ENCODE data around the gene TMEM88. TPM values are rescaled to one million over a fixed set of nuclear protein-coding genes. Genes with fewer than 3 reads are reported as not detected.

Gene TMEM88
- total RNA-seq, 1 donor from 2014 or later, result 23.7 TPM

DNA sequence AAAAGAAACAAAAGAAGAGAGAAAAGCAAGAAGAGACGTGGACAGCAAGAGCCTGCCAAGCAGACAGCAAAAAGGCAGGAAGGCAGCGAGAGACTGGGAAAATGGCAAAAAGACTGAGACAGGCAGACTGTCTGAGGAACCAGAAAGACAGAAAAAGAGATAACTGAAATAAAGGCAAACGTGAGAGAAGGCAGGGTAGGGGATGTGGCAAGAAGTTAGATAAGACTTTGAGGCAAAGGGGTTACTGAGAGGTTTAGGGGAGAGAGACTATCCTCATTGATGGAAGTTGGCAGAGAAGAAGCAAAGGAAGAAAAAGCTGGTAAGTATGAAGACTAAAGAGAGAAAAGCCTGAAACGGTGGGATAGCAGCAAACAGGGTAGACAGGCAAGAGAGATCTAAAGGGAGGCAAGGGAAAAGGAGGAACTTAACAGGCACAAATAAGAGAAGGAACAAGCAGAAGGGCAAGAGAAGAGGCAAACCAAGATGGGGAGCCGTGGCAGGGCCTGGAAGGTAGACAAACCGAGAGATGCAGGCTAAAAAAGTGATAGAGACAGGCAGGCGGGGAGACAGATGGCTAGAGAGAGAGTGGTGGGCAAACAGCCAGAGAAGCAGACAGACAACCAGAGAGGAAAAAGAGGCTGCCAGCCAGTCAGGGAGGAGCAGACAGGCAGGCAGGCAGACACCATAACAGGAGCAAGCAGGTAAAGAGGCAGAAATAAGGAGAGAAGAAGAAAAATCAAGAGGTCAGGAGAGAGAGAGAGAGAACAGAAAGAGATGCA lies 26.6 kb downstream of the TMEM88 start:
- H3K9me3 Mint-ChIP-seq (ENCODE audit: unreplicated experiment), result no peaks in the 10 kb centered on the region
- H3K4me3 Mint-ChIP-seq (ENCODE audit: unreplicated experiment), result no peak overlapping the region
- H3K27ac Mint-ChIP-seq (ENCODE audit: unreplicated experiment), result no peak overlapping the region
- H3K27me3 Mint-ChIP-seq (ENCODE audit: unreplicated experiment), result peaks cover 3% of the 10 kb centered on the region
- DNase-seq, result no peak
- H3K4me1 Mint-ChIP-seq (ENCODE audit: low read depth, unreplicated experiment), result peaks cover 3% of the 10 kb centered on the region
- TF ChIP-seq, protein P1, sequence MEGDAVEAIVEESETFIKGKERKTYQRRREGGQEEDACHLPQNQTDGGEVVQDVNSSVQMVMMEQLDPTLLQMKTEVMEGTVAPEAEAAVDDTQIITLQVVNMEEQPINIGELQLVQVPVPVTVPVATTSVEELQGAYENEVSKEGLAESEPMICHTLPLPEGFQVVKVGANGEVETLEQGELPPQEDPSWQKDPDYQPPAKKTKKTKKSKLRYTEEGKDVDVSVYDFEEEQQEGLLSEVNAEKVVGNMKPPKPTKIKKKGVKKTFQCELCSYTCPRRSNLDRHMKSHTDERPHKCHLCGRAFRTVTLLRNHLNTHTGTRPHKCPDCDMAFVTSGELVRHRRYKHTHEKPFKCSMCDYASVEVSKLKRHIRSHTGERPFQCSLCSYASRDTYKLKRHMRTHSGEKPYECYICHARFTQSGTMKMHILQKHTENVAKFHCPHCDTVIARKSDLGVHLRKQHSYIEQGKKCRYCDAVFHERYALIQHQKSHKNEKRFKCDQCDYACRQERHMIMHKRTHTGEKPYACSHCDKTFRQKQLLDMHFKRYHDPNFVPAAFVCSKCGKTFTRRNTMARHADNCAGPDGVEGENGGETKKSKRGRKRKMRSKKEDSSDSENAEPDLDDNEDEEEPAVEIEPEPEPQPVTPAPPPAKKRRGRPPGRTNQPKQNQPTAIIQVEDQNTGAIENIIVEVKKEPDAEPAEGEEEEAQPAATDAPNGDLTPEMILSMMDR (IDR thresholded peaks at IDR 0.05; ENCODE audit: partially characterized antibody, unreplicated experiment), result no peak
- no peaks in the 10 kb centered on the region for H3K36me3 Mint-ChIP-seq (ENCODE audit: unreplicated experiment)

DNA sequence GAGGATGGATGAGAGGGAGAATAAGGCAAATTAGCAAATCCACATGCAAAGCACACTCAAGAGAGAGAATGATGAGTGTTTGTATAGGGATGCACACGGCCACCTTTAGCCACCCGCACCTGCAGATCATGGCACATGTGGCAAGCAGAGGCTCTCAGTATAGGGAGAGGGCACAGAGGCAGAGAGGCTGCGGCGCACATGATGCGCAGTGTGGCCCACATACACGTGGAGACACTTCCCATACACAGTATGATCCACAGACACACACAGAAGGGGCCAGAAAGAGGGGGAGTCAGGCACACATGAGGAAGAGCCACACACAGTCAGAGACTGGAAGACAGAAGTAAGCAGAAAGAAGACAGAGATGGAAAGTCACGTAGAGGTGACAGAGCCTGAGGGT lies 27.2 kb downstream of the TMEM88 start:
- no peak for DNase-seq
- no peak overlapping the region for H3K27ac Mint-ChIP-seq (ENCODE audit: unreplicated experiment)
- H3K4me1 Mint-ChIP-seq (ENCODE audit: low read depth, unreplicated experiment), result peaks cover 4% of the 10 kb centered on the region
- TF ChIP-seq, protein P1 (IDR thresholded peaks at IDR 0.05; ENCODE audit: partially characterized antibody, unreplicated experiment), result no peak
- H3K27me3 Mint-ChIP-seq (ENCODE audit: unreplicated experiment), result peaks cover 4% of the 10 kb centered on the region
- no peak overlapping the region for H3K4me3 Mint-ChIP-seq (ENCODE audit: unreplicated experiment)
- no peaks in the 10 kb centered on the region for H3K36me3 Mint-ChIP-seq (ENCODE audit: unreplicated experiment)
- H3K9me3 Mint-ChIP-seq (ENCODE audit: unreplicated experiment), result no peaks in the 10 kb centered on the region

DNA sequence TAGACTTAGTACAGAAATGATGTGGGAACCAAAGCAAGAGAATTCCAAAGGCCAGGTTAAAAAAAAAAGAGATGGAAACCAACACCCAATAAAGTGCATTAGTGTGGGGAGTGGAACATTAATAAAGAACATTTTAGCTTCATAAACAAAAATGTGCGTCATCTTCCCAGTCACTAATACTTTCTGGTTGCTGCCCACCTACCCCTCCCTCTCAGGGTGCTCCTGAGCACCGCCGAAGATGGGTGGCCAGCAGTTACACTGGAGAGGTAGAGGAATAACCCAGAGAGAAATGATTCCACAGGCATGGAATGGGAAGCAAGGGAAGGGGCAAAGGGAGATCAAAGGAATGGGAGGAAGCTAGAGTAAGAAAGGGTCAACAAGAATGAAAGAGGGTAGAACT lies 27.8 kb downstream of the TMEM88 start:
- H3K4me1 Mint-ChIP-seq (ENCODE audit: low read depth, unreplicated experiment), result peaks cover 4% of the 10 kb centered on the region
- H3K27me3 Mint-ChIP-seq (ENCODE audit: unreplicated experiment), result peaks cover 4% of the 10 kb centered on the region
- no peak overlapping the region for H3K27ac Mint-ChIP-seq (ENCODE audit: unreplicated experiment)
- no peak overlapping the region for H3K4me3 Mint-ChIP-seq (ENCODE audit: unreplicated experiment)
- H3K36me3 Mint-ChIP-seq (ENCODE audit: unreplicated experiment), result no peaks in the 10 kb centered on the region
- DNase-seq, result no peak
- TF ChIP-seq, protein P1 (IDR thresholded peaks at IDR 0.05; ENCODE audit: partially characterized antibody, unreplicated experiment), result no peak
- H3K9me3 Mint-ChIP-seq (ENCODE audit: unreplicated experiment), result no peaks in the 10 kb centered on the region

DNA sequence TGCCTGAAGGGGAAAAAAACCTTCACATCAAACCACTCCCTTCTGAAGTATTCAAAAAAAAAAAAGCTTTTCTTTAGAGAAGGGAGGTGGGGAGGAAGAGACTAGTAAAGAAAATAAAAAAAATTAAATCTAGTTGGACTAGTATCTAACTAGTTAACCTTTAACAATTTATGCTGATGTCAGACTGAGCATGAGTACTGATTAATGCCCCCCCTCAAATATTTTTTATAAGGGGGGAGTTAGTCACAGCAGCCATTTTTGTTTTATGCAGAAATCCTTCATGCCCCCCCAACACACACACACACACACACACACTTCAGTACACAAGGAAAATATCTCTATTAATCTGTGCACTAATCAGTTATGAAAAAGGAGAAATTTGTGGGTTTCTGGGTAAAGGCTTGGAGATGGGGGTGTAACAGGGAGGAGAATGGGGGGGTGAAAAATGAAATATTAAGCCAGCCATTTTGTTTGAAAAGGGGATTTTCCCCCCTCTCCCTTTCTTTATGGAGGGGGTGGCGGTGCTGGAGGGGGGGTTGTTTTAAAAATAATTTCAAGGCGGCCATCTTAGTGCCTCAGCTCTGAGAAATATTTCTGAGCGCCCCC lies 29.0 kb downstream of the TMEM88 start:
- H3K27me3 Mint-ChIP-seq (ENCODE audit: unreplicated experiment), result peaks cover 4% of the 10 kb centered on the region
- H3K4me1 Mint-ChIP-seq (ENCODE audit: low read depth, unreplicated experiment), result peaks cover 4% of the 10 kb centered on the region
- no peaks in the 10 kb centered on the region for H3K9me3 Mint-ChIP-seq (ENCODE audit: unreplicated experiment)
- TF ChIP-seq, protein P1 (IDR thresholded peaks at IDR 0.05; ENCODE audit: partially characterized antibody, unreplicated experiment), result no peak
- H3K36me3 Mint-ChIP-seq (ENCODE audit: unreplicated experiment), result no peaks in the 10 kb centered on the region
- peak overlapping the region; percentile 79 for H3K4me3 Mint-ChIP-seq (ENCODE audit: unreplicated experiment)
- H3K27ac Mint-ChIP-seq (ENCODE audit: unreplicated experiment), result peak overlapping the region; percentile 76
- DNase-seq, result no peak
